Measurements from ENCODE around the gene THBS3. TPM values are rescaled to one million over a fixed set of nuclear protein-coding genes. Genes with fewer than 3 reads are reported as not detected.
A peak's percentile ranks its signal among the peaks of the same experiment; 100 is the strongest.
"Not testable (repeated sequence)": the region's sequence is repeated elsewhere in the genome, so short reads cannot be mapped to it uniquely, and the experiment has no call there.

The THBS3 gene
- total and polyA plus RNA-seq, 8 donors: 30.6 to 51.0 (median 42.8) TPM

DNA sequence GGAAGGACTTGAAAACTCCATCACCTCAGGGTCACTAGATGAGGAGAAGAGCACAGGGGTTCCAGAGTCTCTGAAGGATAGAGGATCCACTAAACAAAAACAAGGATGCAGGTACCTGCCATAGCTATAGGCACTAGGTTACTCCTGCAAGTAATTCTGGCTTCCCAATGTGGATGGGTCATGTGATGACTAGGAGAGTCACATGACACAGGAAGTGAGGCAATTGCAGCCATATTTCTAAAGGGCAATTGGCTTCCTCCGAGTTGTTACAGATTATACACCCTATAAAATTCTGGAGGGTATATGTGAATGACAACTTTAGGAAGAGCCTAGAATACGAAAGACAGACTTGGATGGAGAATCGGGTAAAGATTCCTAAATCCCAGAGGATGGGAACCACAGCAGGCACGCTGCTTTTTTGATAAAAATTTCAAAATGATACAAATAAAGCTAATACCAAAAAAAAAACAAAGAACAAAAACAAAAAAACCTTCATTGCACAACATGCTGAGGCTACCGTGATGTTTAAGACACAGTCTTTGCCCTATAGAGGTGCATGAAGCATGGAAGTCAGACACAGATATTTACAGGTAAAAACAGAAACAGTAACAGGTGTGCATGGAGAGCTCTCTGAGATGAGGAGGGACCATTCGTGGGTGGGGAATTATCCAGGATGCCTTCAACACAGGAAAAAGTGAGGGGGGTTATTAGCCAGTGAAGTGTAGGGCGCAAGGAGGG lies 11.3 kb upstream of the THBS3 start:
- Histone ChIP-seq H3K9me3 (no peaks in the 10 kb centered on the region), H3K4me1 (peaks cover 0 to 49% of the 10 kb centered on the region in 2 donors), H3K27ac (peak overlapping the region; percentile 8 to 82), H3K27me3 (no peaks in the 10 kb centered on the region), H3K36me3 (no peaks in the 10 kb centered on the region), H3K4me3 (peak overlapping the region in 1 of 2 donors; percentile 3)
- ATAC-seq (peak; percentile 73), DNase-seq (peak in 1 of 4 donors; percentile 60)
- TF ChIP-seq, protein P1, sequence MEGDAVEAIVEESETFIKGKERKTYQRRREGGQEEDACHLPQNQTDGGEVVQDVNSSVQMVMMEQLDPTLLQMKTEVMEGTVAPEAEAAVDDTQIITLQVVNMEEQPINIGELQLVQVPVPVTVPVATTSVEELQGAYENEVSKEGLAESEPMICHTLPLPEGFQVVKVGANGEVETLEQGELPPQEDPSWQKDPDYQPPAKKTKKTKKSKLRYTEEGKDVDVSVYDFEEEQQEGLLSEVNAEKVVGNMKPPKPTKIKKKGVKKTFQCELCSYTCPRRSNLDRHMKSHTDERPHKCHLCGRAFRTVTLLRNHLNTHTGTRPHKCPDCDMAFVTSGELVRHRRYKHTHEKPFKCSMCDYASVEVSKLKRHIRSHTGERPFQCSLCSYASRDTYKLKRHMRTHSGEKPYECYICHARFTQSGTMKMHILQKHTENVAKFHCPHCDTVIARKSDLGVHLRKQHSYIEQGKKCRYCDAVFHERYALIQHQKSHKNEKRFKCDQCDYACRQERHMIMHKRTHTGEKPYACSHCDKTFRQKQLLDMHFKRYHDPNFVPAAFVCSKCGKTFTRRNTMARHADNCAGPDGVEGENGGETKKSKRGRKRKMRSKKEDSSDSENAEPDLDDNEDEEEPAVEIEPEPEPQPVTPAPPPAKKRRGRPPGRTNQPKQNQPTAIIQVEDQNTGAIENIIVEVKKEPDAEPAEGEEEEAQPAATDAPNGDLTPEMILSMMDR (IDR thresholded peaks at IDR 0.05): no peak
- intact Hi-C loops (cut with DNase I): no loop called here

DNA sequence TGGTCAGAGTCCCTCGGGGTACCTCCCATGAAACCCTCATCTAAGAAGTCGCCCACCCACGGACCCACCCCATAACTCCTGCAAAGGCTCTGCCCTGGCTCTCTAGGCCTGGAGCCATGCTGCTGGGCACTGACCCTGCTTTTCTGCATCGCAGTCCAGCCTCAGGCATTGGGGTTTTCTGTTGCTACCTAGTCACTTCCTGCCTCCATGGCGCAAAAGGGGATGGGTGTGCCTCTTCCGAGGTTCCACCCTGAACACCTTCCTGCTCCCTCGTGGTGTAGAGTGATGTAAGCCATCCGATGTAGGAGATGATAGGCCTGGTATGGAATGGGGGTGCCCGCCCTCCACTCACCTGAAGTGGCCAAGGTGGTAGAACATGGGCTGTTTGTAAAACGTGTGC lies 7.0 kb upstream of the THBS3 start:
- H3K36me3 ChIP-seq; H3K27me3 ChIP-seq; DNase-seq; H3K27ac ChIP-seq; H3K4me3 ChIP-seq; intact Hi-C loops (cut with DNase I); H3K9me3 ChIP-seq; ATAC-seq: not testable (repeated sequence)
- peaks cover 4 to 23% of the 10 kb centered on the region in 2 donors for H3K4me1 ChIP-seq

DNA sequence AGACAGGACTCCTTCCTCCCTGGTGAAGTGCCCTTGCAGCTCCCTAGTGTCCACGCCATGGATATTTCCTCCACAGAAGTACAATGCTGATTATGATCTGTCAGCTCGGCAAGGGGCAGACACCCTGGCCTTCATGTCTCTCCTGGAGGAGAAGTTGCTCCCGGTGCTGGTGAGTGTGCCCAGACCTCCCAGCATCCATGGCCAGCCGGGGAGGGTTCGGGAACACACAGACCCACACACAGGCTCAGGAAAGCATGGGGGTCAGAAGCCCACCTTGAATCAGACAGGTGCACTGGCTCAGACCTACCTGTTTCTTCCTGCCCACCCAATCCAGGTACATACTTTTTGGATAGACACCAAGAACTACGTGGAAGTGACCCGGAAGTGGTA lies 4.3 kb upstream of the THBS3 start:
- H3K4me3 ChIP-seq; H3K36me3 ChIP-seq; H3K27me3 ChIP-seq; ATAC-seq; H3K27ac ChIP-seq; intact Hi-C loops (cut with DNase I); DNase-seq; H3K9me3 ChIP-seq: not testable (repeated sequence)
- H3K4me1 ChIP-seq: peaks cover 18 to 31% of the 10 kb centered on the region in 2 donors

DNA sequence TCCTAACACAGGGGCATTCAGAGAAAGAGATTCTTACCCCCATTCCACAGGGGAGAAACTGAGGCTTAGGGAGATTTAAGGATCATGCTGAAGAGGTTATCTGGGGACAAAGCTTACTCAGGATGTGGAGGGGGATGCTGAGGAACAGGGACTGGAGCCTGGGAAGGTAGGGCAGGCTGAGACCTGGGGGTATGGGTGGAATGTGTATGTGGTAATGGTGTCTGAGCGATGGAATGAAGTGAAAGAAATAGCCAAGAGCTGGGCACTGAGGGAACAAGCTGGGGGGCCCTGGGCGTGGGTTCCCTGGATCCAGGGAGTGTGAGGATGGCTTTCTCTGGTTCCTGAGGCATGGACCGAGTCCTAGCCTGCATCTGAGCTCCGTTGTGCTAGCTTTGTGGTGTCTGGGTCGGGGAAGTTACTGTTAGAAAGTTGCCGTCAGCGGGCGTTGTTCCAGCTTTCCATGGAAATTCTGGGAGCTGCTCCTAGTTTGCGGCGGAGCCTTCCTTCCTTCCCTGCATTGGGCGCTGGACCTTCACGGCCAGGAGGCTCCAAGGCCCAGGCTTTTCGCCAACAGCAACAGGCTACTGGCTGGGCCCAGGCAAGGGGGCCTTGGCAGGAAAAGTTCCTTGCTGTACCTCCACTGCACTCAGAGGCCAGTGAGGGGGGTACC lies 3.8 kb upstream of the THBS3 start:
- intact Hi-C loops (cut with DNase I); H3K9me3 ChIP-seq; H3K27me3 ChIP-seq; H3K36me3 ChIP-seq; ATAC-seq; DNase-seq: not testable (repeated sequence)
- Histone ChIP-seq H3K4me3 (peak overlapping the region in 1 of 2 donors; percentile 75), H3K4me1 (peaks cover 20 to 37% of the 10 kb centered on the region in 2 donors), H3K27ac (peak overlapping the region in 1 of 2 donors; percentile 100)

DNA sequence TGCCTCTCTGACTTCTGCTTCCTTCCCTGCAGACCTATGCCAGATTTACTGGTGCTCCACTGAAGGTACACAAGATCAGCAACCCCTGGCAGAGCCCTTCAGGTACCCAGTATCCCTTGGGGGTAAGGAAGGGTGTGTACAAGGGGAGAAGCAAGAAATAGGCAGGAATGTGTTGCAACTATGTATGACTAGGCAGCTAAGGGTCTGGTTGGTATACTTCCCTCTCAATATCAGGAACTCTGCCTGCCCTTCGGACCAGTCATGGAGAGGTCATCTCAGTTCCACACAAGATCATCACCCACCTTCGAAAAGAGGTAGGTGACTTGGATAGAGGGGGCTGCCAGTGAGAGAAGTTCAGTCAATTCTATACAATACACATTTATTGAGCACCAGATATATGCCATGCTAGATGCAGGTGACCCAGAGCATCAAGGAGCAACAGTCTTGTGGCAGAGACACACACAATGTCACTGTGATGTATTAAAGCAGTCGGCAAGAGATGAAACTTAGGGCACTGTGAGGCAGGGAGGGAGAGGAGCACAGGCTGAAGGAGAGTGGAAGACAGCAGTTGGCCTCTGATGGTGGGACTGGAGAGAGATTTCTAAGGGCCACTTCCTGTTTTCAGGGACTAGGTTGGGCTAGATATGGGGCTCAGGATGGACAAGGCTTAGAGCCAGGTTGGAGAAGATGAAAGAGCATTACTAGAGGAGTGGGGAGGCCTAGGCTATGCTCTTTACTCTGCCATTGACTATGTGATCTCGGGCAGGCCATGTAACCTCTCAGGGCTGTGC lies 2.8 kb upstream of the THBS3 start:
- no peaks in the 10 kb centered on the region for H3K27me3 ChIP-seq
- DNase-seq: no peak
- no peaks in the 10 kb centered on the region for H3K9me3 ChIP-seq
- peak overlapping the region in 1 of 2 donors; percentile 75 for H3K4me3 ChIP-seq
- intact Hi-C loops (cut with DNase I): no loop called here
- H3K4me1 ChIP-seq: peaks cover 20 to 40% of the 10 kb centered on the region in 2 donors
- TF ChIP-seq, protein P1 (IDR thresholded peaks at IDR 0.05): no peak
- ATAC-seq: no peak
- peak overlapping the region in 1 of 2 donors; percentile 100 for H3K27ac ChIP-seq
- H3K36me3 ChIP-seq: peaks cover 0 to 8% of the 10 kb centered on the region in 2 donors

DNA sequence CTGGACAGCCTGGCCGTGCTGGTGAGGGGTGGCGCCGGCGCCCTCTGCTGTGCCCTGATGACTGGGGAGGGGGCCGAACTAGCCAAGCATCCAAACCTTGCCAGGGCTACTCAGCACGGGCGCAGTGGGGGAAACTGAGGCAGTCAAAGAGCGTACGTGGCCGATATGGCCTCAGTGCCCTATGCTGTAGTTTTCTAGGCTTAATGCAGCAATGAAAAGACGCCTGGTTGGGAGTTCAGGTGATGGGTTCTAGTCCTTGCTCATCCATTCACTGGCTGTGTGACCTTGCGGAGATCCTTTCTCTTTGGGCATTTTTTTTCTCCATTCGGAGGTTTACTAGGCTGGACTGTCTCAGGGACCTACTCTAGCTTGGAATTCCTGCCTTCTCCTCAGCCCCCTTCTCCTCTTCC lies 1.6 kb upstream of the THBS3 start:
- Histone ChIP-seq H3K27me3 (no peaks in the 10 kb centered on the region), H3K36me3 (peaks cover 0 to 8% of the 10 kb centered on the region in 2 donors), H3K4me1 (peaks cover 20 to 37% of the 10 kb centered on the region in 2 donors), H3K4me3 (peak overlapping the region; percentile 75 to 78), H3K9me3 (no peaks in the 10 kb centered on the region), H3K27ac (peak overlapping the region; percentile 98 to 100)
- DNase-seq (no peak), ATAC-seq (no peak)
- intact Hi-C loops (cut with DNase I): no loop called here
- TF ChIP-seq, protein P1 (IDR thresholded peaks at IDR 0.05): no peak
